Vagina (tissue), 2 donors: ENCODE measurements around the gene NOG. TPM values are rescaled to one million over a fixed set of nuclear protein-coding genes. Genes with fewer than 3 reads are reported as not detected.
A peak's percentile ranks its signal among the peaks of the same experiment; 100 is the strongest.

ENCODE experiments used
- DNase-seq, 2 donors: peaks; one replicate each; pipeline ENCODE4 v3.0.0-alpha.2; 2017; ENCODE audit errors: extremely low spot score in 2 of 2
- H3K27ac ChIP-seq: fragments of 200-600 bp; sonication (generic); one replicate; pipeline ENCODE4 v1.5.1; 2019
- H3K27me3 ChIP-seq: fragments of 200-600 bp; sonication (generic); one replicate; pipeline ENCODE4 v1.5.1; 2019
- H3K36me3 ChIP-seq, 2 donors: fragments of 200-600 bp; sonication (generic); one replicate each; pipeline ENCODE4 v1.5.1; 2017 to 2019
- H3K4me1 ChIP-seq: fragments of 200-600 bp; sonication (generic); one replicate; pipeline ENCODE4 v1.5.1; 2019
- H3K4me3 ChIP-seq, 2 donors: fragments of 200-600 bp; sonication (generic); 1 replicate in 1 of 2; 2 replicates in 1 of 2; pipeline ENCODE4 v1.5.1; 2016 to 2019
- H3K9me3 ChIP-seq: fragments of 200-600 bp; sonication (generic); one replicate; pipeline ENCODE4 v1.5.1; 2019
- CTCF ChIP-seq, 3 experiments: fragments of 450-650 bp in 2 of 3; fragments of 200-600 bp in 1 of 3; sonication (generic) in 1 of 3; IDR thresholded peaks; one replicate each; pipeline ENCODE4 v1.5.1; 2017 to 2019; ENCODE audit warnings: antibody characterized with exemption in 3 of 3, mild to moderate bottlenecking in 2 of 3, moderate library complexity in 2 of 3
- POLR2A ChIP-seq, 2 donors: fragments of 450-650 bp; IDR thresholded peaks; one replicate each; pipeline ENCODE4 v1.6.1; 2017; ENCODE audit warnings: antibody characterized with exemption in 2 of 2, mild to moderate bottlenecking in 2 of 2, moderate library complexity in 2 of 2
- POLR2AphosphoS5 ChIP-seq, 2 donors: sonication (generic); formaldehyde crosslinking; IDR thresholded peaks; one replicate each; pipeline ENCODE4 v1.9.0; 2017; ENCODE audit warnings: antibody characterized with exemption in 2 of 2, mild to moderate bottlenecking in 2 of 2, low read depth in 1 of 2; ENCODE audit not compliant: insufficient read depth in 1 of 2
- intact Hi-C: fragments of 100-400 bp; cut with DNase I; formaldehyde crosslinking; loops from one replicate; pipeline ENCODE4 v1.15.1; 2023
- total RNA-seq: library from RNA; depleted of rRNA; stranded (reverse); fragments of >200 nt; gene quantifications from one replicate; pipeline ENCODE4 v1.2.3, GENCODE V29; 2016

Gene NOG
- total RNA-seq, 1 donor from 2014 or later: 7.4 TPM

GRCh38 chr17:56577843-56578204 lies 15.7 kb upstream of the NOG start:
- H3K4me3 ChIP-seq: peak overlapping the region; percentile 19 to 27
- TF ChIP-seq POLR2AphosphoS5 (IDR thresholded peaks at IDR 0.05; ENCODE audit: insufficient read depth in 1 of 2, low read depth in 1 of 2): no peak
- TF ChIP-seq CTCF (IDR thresholded peaks at IDR 0.05): no peak
- no peak for TF ChIP-seq POLR2A (IDR thresholded peaks at IDR 0.05)
- H3K9me3 ChIP-seq: no peaks in the 10 kb centered on the region
- peaks cover 14% of the 10 kb centered on the region for H3K4me1 ChIP-seq
- H3K27ac ChIP-seq: peak overlapping the region; percentile 67
- no peaks in the 10 kb centered on the region for H3K36me3 ChIP-seq
- no peak for DNase-seq
- intact Hi-C loops: no loop called here
- H3K27me3 ChIP-seq: no peaks in the 10 kb centered on the region

- Histone ChIP-seq H3K36me3 (no peaks in the 10 kb centered on the region), H3K27ac (no peak overlapping the region), H3K27me3 (no peaks in the 10 kb centered on the region), H3K9me3 (no peaks in the 10 kb centered on the region), H3K4me1 (peaks cover 14% of the 10 kb centered on the region), H3K4me3 (no peak overlapping the region)
- no peak for DNase-seq
- intact Hi-C loops: no loop called here
- TF ChIP-seq POLR2A (IDR thresholded peaks at IDR 0.05): no peak
- TF ChIP-seq CTCF (IDR thresholded peaks at IDR 0.05): no peak
- TF ChIP-seq POLR2AphosphoS5 (IDR thresholded peaks at IDR 0.05; ENCODE audit: insufficient read depth in 1 of 2, low read depth in 1 of 2): no peak
These were observed 11.6 kb upstream of the NOG start for GRCh38 chr17:56581635-56582627.

GRCh38 chr17:56583772-56584171 lies 9.7 kb upstream of the NOG start:
- intact Hi-C loops: no loop called here
- Histone ChIP-seq H3K36me3 (no peaks in the 10 kb centered on the region), H3K4me3 (no peak overlapping the region), H3K27ac (no peak overlapping the region), H3K27me3 (no peaks in the 10 kb centered on the region), H3K4me1 (no peaks in the 10 kb centered on the region), H3K9me3 (no peaks in the 10 kb centered on the region)
- DNase-seq: no peak
- TF ChIP-seq POLR2A (IDR thresholded peaks at IDR 0.05) (no peak), POLR2AphosphoS5 (IDR thresholded peaks at IDR 0.05; ENCODE audit: insufficient read depth in 1 of 2, low read depth in 1 of 2) (no peak), CTCF (IDR thresholded peaks at IDR 0.05) (no peak)

GRCh38 chr17:56587298-56587697 lies 6.2 kb upstream of the NOG start:
- no peak overlapping the region for H3K4me3 ChIP-seq
- H3K27me3 ChIP-seq: no peaks in the 10 kb centered on the region
- H3K4me1 ChIP-seq: no peaks in the 10 kb centered on the region
- no peaks in the 10 kb centered on the region for H3K36me3 ChIP-seq
- no peak for TF ChIP-seq POLR2AphosphoS5 (IDR thresholded peaks at IDR 0.05; ENCODE audit: insufficient read depth in 1 of 2, low read depth in 1 of 2)
- TF ChIP-seq POLR2A (IDR thresholded peaks at IDR 0.05): no peak
- no peak for TF ChIP-seq CTCF (IDR thresholded peaks at IDR 0.05)
- H3K27ac ChIP-seq: no peak overlapping the region
- H3K9me3 ChIP-seq: no peaks in the 10 kb centered on the region
- intact Hi-C loops: no loop called here
- no peak for DNase-seq
